HG03342 (cell line): Measurements from ENCODE around the gene PRKAR1B.

Experiments
- ATAC-seq: cut with Tn5 transposase; IDR thresholded peaks from one replicate; pipeline ENCODE4 v1.9.1; 2021; ENCODE audit warnings: mild to moderate bottlenecking, moderate library complexity; ENCODE audit not compliant: unreplicated experiment

Gene PRKAR1B

GRCh38 chr7:727104-727805, at the start of gene PRKAR1B:
TSS of gene PRKAR1B (minus strand) at chr7:727281. CDS start at chr7:711505, 15,776 bp downstream.
- peak; percentile 48 for ATAC-seq

DNA sequence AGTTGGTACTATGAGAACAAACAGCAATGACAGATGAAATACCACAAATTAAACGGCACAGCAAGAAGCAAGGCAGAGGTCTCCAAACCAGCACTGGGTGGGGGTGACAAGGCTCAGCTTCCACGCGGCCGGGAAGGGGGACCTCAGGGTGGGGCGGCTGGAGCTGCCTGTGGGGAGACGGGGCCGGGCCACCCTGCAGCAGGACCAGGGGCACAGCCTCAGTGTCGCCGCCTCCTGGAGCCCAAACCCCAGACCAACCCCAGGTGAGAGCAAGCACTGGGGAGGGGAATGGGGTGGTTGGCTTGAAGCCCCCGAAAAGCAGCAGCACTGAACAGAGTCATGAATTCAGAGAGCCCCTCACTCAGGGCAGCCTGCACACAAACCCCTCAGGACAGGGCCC, 49.3 kb upstream of the PRKAR1B start:
- no peak for ATAC-seq

DNA sequence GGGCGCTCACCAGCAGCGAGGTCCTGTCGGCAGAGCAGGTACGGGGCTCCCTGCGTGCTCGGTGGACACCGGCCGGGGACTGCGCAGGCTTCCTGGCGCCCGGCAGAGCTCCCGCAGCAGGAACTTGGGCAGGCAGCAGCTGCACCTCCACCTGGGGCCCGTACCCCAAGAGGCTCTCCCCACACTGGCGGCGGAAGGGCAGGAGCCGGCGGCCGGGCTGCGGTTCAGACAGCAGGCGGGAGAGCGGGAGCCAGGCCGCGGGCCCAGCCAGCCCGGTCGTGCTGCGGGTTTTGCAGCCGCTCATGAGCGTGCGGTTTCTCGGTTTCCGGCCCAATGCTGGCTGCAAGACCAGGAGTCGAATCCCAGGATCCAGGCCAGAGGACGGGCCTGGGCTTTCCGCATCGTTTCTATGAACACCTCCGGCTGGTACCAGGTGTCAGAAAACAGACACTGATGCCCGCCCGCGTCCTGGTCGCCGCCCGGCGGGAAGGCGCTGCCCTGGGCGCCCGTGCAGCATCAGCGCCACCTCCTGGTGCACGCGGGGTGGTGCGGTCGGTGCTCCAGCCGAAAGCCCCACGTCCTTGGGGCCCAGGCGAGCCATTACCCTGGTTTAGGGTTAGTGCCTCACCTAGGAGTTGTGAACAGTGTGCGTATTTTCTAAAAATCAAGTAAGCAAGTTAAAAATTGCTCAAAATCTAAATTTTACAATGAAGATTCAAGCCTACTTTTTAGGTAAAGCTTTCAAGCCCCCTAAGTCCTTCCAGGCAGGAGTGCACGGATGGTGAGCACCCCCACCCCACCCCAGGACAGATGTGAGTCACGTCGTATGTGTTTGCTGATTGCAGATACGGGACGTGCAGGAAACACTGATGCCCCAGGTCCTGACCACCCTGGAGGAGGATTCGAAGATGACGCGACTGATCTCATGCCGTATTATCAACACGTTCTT, 47.4 kb upstream of the PRKAR1B start:
- ATAC-seq = no peak

DNA sequence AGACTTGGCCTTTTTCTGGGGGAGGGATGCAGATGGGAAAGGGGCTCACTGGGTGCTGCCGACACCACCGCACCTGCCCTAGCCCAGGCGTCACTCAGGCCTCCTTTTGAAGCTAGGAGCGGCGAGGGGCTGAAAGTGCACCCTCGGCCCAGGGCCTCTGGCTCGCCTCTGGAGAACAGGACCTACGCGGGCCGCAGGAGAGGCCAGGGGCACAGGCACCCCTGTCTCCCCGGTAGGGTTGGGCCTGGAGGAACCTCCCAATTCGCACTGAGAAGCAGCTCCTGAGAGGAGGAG, 46.5 kb upstream of the PRKAR1B start:
- no peak for ATAC-seq

- ATAC-seq = no peak
Observed at GRCh38 chr7:772861-773621, 46.0 kb upstream of the PRKAR1B start.

- no peak for ATAC-seq
Observed at GRCh38 chr7:772392-772791, 45.3 kb upstream of the PRKAR1B start.

GRCh38 chr7:772005-772294, 44.9 kb upstream of the PRKAR1B start:
- no peak for ATAC-seq

GRCh38 chr7:771234-772004, 44.3 kb upstream of the PRKAR1B start:
- no peak for ATAC-seq

- ATAC-seq = no peak
Observed at GRCh38 chr7:770741-771166, 43.7 kb upstream of the PRKAR1B start.

- ATAC-seq = no peak
Observed at GRCh38 chr7:770336-770735, 43.3 kb upstream of the PRKAR1B start.

- no peak for ATAC-seq
Observed at GRCh38 chr7:768881-769504, 41.9 kb upstream of the PRKAR1B start.

- ATAC-seq = no peak
Observed at GRCh38 chr7:767941-768731, 41.1 kb upstream of the PRKAR1B start.

DNA sequence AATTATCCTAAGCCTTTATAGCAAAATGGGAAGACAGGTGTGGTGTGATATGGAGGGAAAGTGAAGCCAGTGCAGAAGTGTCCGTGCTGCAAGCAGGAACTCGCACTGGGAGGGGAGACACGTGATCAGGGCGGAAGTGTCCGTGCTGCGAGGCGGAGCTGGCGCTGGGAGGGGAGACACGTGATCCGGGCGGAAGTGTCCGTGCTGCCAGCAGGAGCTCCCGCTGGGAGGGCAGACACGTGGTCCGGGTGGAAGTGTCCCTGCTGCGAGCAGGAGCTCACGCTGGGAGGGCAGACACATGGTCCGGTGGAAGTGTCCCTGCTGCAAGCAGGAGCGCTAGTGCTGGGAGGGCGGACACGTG, 40.5 kb upstream of the PRKAR1B start:
- no peak for ATAC-seq

DNA sequence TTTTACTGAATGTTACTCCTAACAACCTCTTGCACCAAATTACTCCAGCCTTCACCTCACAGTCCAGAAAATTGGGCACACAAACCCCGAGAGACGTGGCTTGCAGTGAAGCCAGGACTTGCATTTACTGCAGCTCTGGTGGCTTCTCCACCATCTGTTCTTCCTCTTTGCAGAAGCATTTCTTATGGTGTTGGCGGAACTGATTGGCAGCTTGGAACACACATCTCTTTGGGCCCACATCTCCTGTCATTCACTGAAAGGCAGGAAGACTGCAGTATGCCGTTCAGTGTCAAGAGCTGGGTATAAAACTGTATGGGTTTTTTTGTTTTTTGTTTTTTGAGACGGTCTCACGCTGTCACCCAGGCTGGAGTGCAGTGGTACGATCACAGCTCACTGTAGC, 38.3 kb upstream of the PRKAR1B start:
- no peak for ATAC-seq

GRCh38 chr7:763762-764161, 36.7 kb upstream of the PRKAR1B start:
- ATAC-seq = no peak

- no peak for ATAC-seq
Observed at GRCh38 chr7:762885-763284, 35.8 kb upstream of the PRKAR1B start.

DNA sequence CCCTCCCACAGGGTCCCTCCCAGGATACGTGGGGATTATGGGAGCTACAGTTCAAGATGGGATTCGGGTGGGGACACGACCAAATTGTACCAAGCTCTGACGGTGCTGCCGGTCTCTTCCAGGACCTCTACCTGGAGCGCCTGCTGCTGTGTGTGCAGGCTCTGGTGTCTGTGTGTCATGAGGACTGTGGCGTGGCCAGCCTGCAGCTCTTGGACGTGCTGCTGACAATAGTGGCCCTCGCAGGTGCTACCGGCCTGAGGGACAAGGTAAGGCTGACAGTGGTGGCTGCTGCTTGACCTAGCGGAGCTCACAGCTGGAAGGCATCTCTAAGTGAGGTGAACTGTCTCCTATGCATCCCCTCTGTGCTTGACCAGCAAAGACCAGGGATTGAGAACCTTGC, 34.5 kb upstream of the PRKAR1B start:
- no peak for ATAC-seq

GRCh38 chr7:761101-761500, 34.0 kb upstream of the PRKAR1B start:
- no peak for ATAC-seq

DNA sequence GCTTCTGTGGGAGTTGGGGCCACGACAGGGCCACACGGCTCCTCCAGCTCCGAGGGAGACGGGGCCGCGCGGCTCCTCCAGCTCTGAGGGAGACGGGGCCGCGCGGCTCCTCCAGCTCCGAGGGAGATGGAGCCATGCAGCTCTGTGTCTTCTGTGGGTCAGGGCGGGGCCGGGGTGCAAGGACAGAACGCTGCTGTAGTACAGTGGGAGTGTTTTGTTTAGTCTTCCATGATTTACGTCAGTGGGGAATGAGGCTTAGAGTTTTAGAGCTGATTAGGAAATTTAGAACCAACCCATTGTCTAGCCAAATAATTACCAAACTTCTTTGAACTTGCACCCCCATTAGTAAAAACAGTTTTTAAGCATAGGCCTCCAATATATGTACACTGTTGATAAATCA, 32.9 kb upstream of the PRKAR1B start:
- no peak for ATAC-seq

DNA sequence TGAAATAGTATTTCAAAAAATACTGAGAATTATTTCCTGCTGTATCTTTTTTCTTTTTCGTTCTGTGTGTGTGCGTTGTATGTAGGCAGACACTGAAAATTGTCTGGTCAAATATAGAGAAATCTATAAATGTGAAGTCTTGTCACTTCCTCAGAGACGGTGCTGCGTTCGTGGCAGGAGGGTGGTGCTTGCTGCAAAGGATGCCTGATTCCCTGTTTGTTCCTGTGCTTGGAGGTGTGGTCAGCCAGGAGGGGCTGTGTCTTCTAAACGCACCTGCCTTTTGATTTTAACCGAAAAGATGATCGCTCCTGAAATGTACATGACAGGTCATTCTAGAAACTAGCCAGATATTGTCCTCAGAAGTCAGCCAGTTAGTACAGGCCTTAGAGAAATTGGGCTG, 32.5 kb upstream of the PRKAR1B start:
- no peak for ATAC-seq
